GM21423 (cell line): Measurements from ENCODE around the gene ETNK1.
"Not testable (repeated sequence)": the region's sequence is repeated elsewhere in the genome, so short reads cannot be mapped to it uniquely, and the experiment has no call there.

ENCODE experiments used
- ATAC-seq: cut with Tn5 transposase; IDR thresholded peaks from one replicate; pipeline ENCODE4 v1.9.1; 2021; ENCODE audit warnings: mild to moderate bottlenecking, moderate library complexity; ENCODE audit not compliant: unreplicated experiment

The ETNK1 gene

GRCh38 chr12:22624870-22625761 is at the start of gene ETNK1:
Gene ETNK1, plus strand, starts transcription at chr12:22625171. Its CDS starts 260 bp downstream, at chr12:22625431.
- ATAC-seq: peak; percentile 98

GRCh38 chr12:22576065-22576464 is 48.9 kb upstream of the ETNK1 start:
- ATAC-seq: no peak

- no peak for ATAC-seq
Observed at GRCh38 chr12:22576473-22576872, 48.5 kb upstream of the ETNK1 start.

GRCh38 chr12:22577667-22578066 is 47.3 kb upstream of the ETNK1 start:
- no peak for ATAC-seq

- no peak for ATAC-seq
Observed at GRCh38 chr12:22578328-22578727, 46.6 kb upstream of the ETNK1 start.

GRCh38 chr12:22588817-22589216 is 36.2 kb upstream of the ETNK1 start:
- no peak for ATAC-seq

- ATAC-seq: no peak
Observed at GRCh38 chr12:22593864-22594263, 31.1 kb upstream of the ETNK1 start.

- not testable (repeated sequence) for ATAC-seq
Observed at GRCh38 chr12:22597539-22597938, 27.4 kb upstream of the ETNK1 start.

GRCh38 chr12:22598141-22598762 is 26.7 kb upstream of the ETNK1 start:
- ATAC-seq: no peak

- ATAC-seq: no peak
Observed at GRCh38 chr12:22598763-22599161, 26.2 kb upstream of the ETNK1 start.

- ATAC-seq: no peak
Observed at GRCh38 chr12:22600181-22600580, 24.8 kb upstream of the ETNK1 start.

- no peak for ATAC-seq
Observed at GRCh38 chr12:22609501-22609900, 15.5 kb upstream of the ETNK1 start.

GRCh38 chr12:22610131-22610530 is 14.8 kb upstream of the ETNK1 start:
- no peak for ATAC-seq

- ATAC-seq: not testable (repeated sequence)
Observed at GRCh38 chr12:22612822-22613221, 12.1 kb upstream of the ETNK1 start.

- no peak for ATAC-seq
Observed at GRCh38 chr12:22615963-22616501, 8.9 kb upstream of the ETNK1 start.

GRCh38 chr12:22617630-22618029 is 7.3 kb upstream of the ETNK1 start:
- ATAC-seq: no peak

- ATAC-seq: no peak
Observed at GRCh38 chr12:22624548-22624869, 462 bp upstream of the ETNK1 start.

- peak; percentile 36 for ATAC-seq
Observed at GRCh38 chr12:22625762-22626294, 857 bp downstream of the ETNK1 start.

GRCh38 chr12:22626406-22626805 is 1.4 kb downstream of the ETNK1 start:
- ATAC-seq: peak; percentile 31

GRCh38 chr12:22627371-22627770 is 2.4 kb downstream of the ETNK1 start:
- ATAC-seq: no peak

- no peak for ATAC-seq
Observed at GRCh38 chr12:22628228-22628627, 3.3 kb downstream of the ETNK1 start.
